Measurements from ENCODE around the gene DRG2.
A peak's percentile ranks its signal among the peaks of the same experiment; 100 is the strongest.

The DRG2 gene

GRCh38 chr17:18156171-18156975, 68.6 kb downstream of the DRG2 start:
- no peak overlapping the region for H3K9ac ChIP-seq (ENCODE audit: low read depth, low read length, poor library complexity, severe bottlenecking)
- no peak overlapping the region for H3K4me2 ChIP-seq (ENCODE audit: low read depth, low read length, poor library complexity, severe bottlenecking)
- H3K9me2 ChIP-seq (replicated peaks; ENCODE audit: low read depth, low read length), result no peaks in the 10 kb centered on the region
- no peaks in the 10 kb centered on the region for H4K20me1 ChIP-seq (ENCODE audit: insufficient read depth, low read length, poor library complexity, severe bottlenecking)
- H3K27me3 ChIP-seq (ENCODE audit: insufficient read depth, low read length, poor library complexity, severe bottlenecking), result no peaks in the 10 kb centered on the region
- H3K4me3 ChIP-seq (ENCODE audit: low read length, poor library complexity, severe bottlenecking), result no peak overlapping the region
- no peaks in the 10 kb centered on the region for H3K4me1 ChIP-seq (ENCODE audit: insufficient read depth, low read length, poor library complexity, severe bottlenecking)
- H3K79me2 ChIP-seq (ENCODE audit: insufficient read depth, low read length), result no peaks in the 10 kb centered on the region
- H3F3A ChIP-seq (ENCODE audit: low read depth), result no peaks in the 10 kb centered on the region
- H3K36me3 ChIP-seq (ENCODE audit: insufficient read depth, low read length), result no peaks in the 10 kb centered on the region
- H2AFZ ChIP-seq (ENCODE audit: low read length), result peak overlapping the region; percentile 8; the same call in 1 of the 2 replicates
- peak; percentile 55 for TF ChIP-seq CTCF (conservative IDR thresholded peaks at IDR 0.05; ENCODE audit: low read length)
- TF ChIP-seq EZH2phosphoT487 (IDR thresholded peaks at IDR 0.05; ENCODE audit: borderline replicate concordance), result no peak
- no peaks in the 10 kb centered on the region for H3K9me3 ChIP-seq (ENCODE audit: insufficient read depth, low read depth, low read length)

- no peak overlapping the region for H3K4me2 ChIP-seq (ENCODE audit: low read depth, low read length, poor library complexity, severe bottlenecking)
These were observed 69.2 kb downstream of the DRG2 start for GRCh38 chr17:18156976-18157280.

More at GRCh38 chr17:18156976-18157280, 69.2 kb downstream of the DRG2 start:
- no peaks in the 10 kb centered on the region for H3K36me3 ChIP-seq (ENCODE audit: insufficient read depth, low read length)
- no peak overlapping the region for H3K9ac ChIP-seq (ENCODE audit: low read depth, low read length, poor library complexity, severe bottlenecking)
- H3K27me3 ChIP-seq (ENCODE audit: insufficient read depth, low read length, poor library complexity, severe bottlenecking), result no peaks in the 10 kb centered on the region
- H3K4me3 ChIP-seq (ENCODE audit: low read length, poor library complexity, severe bottlenecking), result no peak overlapping the region
- H3K4me1 ChIP-seq (ENCODE audit: insufficient read depth, low read length, poor library complexity, severe bottlenecking), result no peaks in the 10 kb centered on the region
- peak overlapping the region; percentile 8; the same call in 1 of the 2 replicates for H2AFZ ChIP-seq (ENCODE audit: low read length)
- H3K9me2 ChIP-seq (replicated peaks; ENCODE audit: low read depth, low read length), result no peaks in the 10 kb centered on the region
- no peaks in the 10 kb centered on the region for H4K20me1 ChIP-seq (ENCODE audit: insufficient read depth, low read length, poor library complexity, severe bottlenecking)
- H3K79me2 ChIP-seq (ENCODE audit: insufficient read depth, low read length), result no peaks in the 10 kb centered on the region
- H3F3A ChIP-seq (ENCODE audit: low read depth), result no peaks in the 10 kb centered on the region
- TF ChIP-seq CTCF (conservative IDR thresholded peaks at IDR 0.05; ENCODE audit: low read length), result no peak
- TF ChIP-seq EZH2phosphoT487 (IDR thresholded peaks at IDR 0.05; ENCODE audit: borderline replicate concordance), result no peak
- H3K9me3 ChIP-seq (ENCODE audit: insufficient read depth, low read depth, low read length), result no peaks in the 10 kb centered on the region
